Left ventricle myocardium inferior (tissue), 1 donor: ENCODE data around the gene DCAF16. TPM values are rescaled to one million over a fixed set of nuclear protein-coding genes. Genes with fewer than 3 reads are reported as not detected.

Experiments used
- DNase-seq: peaks from one replicate; pipeline ENCODE4 v3.0.0-alpha.2; 2020
- H3K27ac ChIP-seq: fragments of 200-600 bp; replicated peaks from 2 replicates; pipeline ENCODE4 v1.8.0; 2021
- H3K27me3 ChIP-seq: fragments of 200-600 bp; 2 replicates; pipeline ENCODE4 v1.8.0; 2021; ENCODE audit warnings: low read depth
- H3K36me3 ChIP-seq: fragments of 200-600 bp; 2 replicates; pipeline ENCODE4 v1.8.0; 2021
- H3K4me1 ChIP-seq: fragments of 200-600 bp; 2 replicates; pipeline ENCODE4 v1.8.0; 2021
- H3K4me3 ChIP-seq: fragments of 200-600 bp; 2 replicates; pipeline ENCODE4 v1.8.0; 2021; ENCODE audit warnings: mild to moderate bottlenecking, moderate library complexity
- H3K9me3 ChIP-seq: fragments of 200-600 bp; replicated peaks from 2 replicates; pipeline ENCODE4 v1.8.0; 2021
- intact Hi-C: fragments of 100-400 bp; cut with micrococcal nuclease; formaldehyde crosslinking; loops from one replicate; pipeline ENCODE4 v1.11.0; 2022
- total RNA-seq: library from RNA; stranded (reverse); fragmentation: NEBNext Ultra II Directional; extraction: Animal tissue kit (Norgen Biotek cat#: 25700); gene quantifications from one replicate; pipeline ENCODE4 v1.2.1, GENCODE V29; 2021
- TF ChIP-seq, protein P1 (sequence below): fragments of 200-600 bp; IDR thresholded peaks from 2 replicates; pipeline ENCODE4 v1.8.0; 2021; ENCODE audit warnings: antibody characterized with exemption, mild to moderate bottlenecking, borderline replicate concordance
- donor health status: DM: no; HTN: yes; CAD: no; lungs with severe emphysema.

The DCAF16 gene
- total RNA-seq, 1 donor from 2014 or later, result 14.5 TPM

DNA sequence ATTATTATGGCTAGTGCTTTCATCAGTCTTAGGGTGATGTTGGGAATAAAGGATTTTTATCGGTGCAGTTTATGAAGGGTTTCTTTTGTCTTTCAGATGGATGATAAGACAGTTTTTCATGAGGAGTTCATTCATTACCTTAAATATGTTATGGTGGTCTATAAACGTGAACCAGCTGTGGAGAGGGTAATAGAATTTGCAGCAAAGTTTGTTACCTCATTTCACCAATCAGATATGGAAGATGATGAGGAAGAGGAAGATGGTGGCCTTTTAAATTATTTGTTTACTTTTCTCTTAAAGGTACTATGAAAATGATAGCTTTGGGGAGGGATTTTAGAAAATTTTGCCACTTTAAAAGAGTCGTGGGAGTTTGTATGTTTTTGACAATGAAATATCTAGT lies 1.6 kb upstream of the DCAF16 start:
- Histone ChIP-seq H3K9me3 (no peaks in the 10 kb centered on the region), H3K4me3 (no peak overlapping the region), H3K27ac (no peak overlapping the region), H3K27me3 (no peaks in the 10 kb centered on the region), H3K36me3 (no peaks in the 10 kb centered on the region), H3K4me1 (peaks cover 39% of the 10 kb centered on the region)
- no peak for DNase-seq
- intact Hi-C loops, result no loop called here
- TF ChIP-seq, protein P1, sequence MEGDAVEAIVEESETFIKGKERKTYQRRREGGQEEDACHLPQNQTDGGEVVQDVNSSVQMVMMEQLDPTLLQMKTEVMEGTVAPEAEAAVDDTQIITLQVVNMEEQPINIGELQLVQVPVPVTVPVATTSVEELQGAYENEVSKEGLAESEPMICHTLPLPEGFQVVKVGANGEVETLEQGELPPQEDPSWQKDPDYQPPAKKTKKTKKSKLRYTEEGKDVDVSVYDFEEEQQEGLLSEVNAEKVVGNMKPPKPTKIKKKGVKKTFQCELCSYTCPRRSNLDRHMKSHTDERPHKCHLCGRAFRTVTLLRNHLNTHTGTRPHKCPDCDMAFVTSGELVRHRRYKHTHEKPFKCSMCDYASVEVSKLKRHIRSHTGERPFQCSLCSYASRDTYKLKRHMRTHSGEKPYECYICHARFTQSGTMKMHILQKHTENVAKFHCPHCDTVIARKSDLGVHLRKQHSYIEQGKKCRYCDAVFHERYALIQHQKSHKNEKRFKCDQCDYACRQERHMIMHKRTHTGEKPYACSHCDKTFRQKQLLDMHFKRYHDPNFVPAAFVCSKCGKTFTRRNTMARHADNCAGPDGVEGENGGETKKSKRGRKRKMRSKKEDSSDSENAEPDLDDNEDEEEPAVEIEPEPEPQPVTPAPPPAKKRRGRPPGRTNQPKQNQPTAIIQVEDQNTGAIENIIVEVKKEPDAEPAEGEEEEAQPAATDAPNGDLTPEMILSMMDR, result no peak

GRCh38 chr4:17811078-17811603 lies 584 bp upstream of the DCAF16 start:
- peak; percentile 16 for DNase-seq
- Histone ChIP-seq H3K4me1 (peaks cover 49% of the 10 kb centered on the region), H3K27me3 (no peaks in the 10 kb centered on the region), H3K9me3 (no peaks in the 10 kb centered on the region), H3K4me3 (peak overlapping the region; percentile 82), H3K27ac (no peak overlapping the region), H3K36me3 (no peaks in the 10 kb centered on the region)
- intact Hi-C loops, result no loop called here
- TF ChIP-seq, protein P1, result no peak

- intact Hi-C loops, result loop anchor here (10.0 kb wide), 1 partner anchor 265 kb away; no protein-coding TSS in a partner anchor
- no peak for DNase-seq
- H3K9me3 ChIP-seq, result no peaks in the 10 kb centered on the region
- H3K27ac ChIP-seq, result peak overlapping the region; percentile 97
- TF ChIP-seq, protein P1, result no peak
- H3K36me3 ChIP-seq, result peaks cover under 1% of the 10 kb centered on the region
- H3K27me3 ChIP-seq, result no peaks in the 10 kb centered on the region
- peaks cover 58% of the 10 kb centered on the region for H3K4me1 ChIP-seq
- H3K4me3 ChIP-seq, result peak overlapping the region; percentile 82
Observed at GRCh38 chr4:17809667-17810066, 890 bp downstream of the DCAF16 start.

- H3K4me3 ChIP-seq, result peak overlapping the region; percentile 82
- DNase-seq, result no peak
- H3K27me3 ChIP-seq, result no peaks in the 10 kb centered on the region
- intact Hi-C loops, result loop anchor here (10.0 kb wide), 1 partner anchor 263 kb away; no protein-coding TSS in a partner anchor
- H3K9me3 ChIP-seq, result no peaks in the 10 kb centered on the region
- peaks cover 58% of the 10 kb centered on the region for H3K4me1 ChIP-seq
- TF ChIP-seq, protein P1, result no peak
- H3K36me3 ChIP-seq, result peaks cover 23% of the 10 kb centered on the region
- H3K27ac ChIP-seq, result no peak overlapping the region
Observed at GRCh38 chr4:17807446-17807845, 3.1 kb downstream of the DCAF16 start.

DNA sequence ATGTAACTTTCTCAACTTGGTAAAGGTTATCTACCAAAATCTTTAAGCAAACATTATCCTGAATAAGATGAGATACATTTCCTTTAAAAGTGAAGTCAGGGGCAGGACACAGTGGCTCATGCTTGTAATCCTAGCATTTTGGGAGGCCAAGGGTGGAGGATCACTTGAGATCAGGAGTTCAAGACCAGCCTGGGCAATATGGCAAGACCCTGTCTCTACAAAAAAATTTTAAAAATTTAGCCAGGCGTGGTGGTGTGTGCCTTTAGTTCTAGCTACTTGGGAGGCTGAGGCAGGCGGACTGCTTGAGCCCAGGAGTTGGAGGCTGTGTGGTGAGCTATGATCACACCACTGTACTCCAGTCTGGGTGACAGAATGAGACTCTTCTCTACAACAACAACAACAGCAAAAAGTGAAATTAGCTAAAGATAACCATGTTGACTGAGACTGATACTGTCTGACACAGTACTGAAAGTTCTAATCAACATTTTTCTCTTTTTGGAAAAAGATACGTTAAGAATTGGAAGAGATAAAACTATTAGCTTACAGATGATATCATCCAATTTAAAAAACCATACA lies 4.9 kb downstream of the DCAF16 start:
- intact Hi-C loops, result loop anchor here (10.0 kb wide), 1 partner anchor 261 kb away; no protein-coding TSS in a partner anchor
- H3K4me1 ChIP-seq, result peaks cover 48% of the 10 kb centered on the region
- TF ChIP-seq, protein P1, result no peak

More for the DNA sequence above, 4.9 kb downstream of the DCAF16 start:
- DNase-seq, result no peak
- Histone ChIP-seq H3K4me3 (no peak overlapping the region), H3K27me3 (no peaks in the 10 kb centered on the region), H3K9me3 (no peaks in the 10 kb centered on the region), H3K27ac (no peak overlapping the region), H3K36me3 (peaks cover 30% of the 10 kb centered on the region)
